Fibroblast of upper back skin (primary cell): ENCODE results near the gene INO80C.

Experiments
- DNase-seq: peaks from one replicate; pipeline ENCODE4 v3.0.0-alpha.2; 2013

Gene INO80C

GRCh38 chr18:35424356-35424755 is 73.4 kb downstream of the INO80C start:
- DNase-seq = no peak

DNA sequence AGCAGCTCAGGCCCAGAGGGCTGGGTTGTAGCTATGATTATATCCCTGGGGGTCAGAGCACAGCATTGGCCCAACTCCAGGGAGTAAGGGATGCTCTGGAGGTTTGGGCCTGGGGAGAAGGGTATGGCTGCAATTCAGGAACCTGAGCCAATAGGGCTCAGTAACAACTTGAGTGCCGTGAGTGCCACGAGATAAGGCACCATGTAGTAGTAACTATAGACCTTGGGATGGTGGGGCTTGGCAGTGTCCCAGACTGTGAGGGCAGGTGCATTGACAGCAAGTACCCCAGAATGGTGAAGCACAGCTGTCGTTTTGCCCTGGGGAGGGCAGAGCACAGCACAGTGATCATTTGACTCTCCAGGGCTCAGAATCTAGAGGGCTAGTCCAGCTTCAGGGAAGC is 75.5 kb downstream of the INO80C start:
- no peak for DNase-seq

- no peak for DNase-seq
These were observed 79.2 kb downstream of the INO80C start for GRCh38 chr18:35418610-35419009.
